Measurements from ENCODE around the gene FEM1C. TPM values are rescaled to one million over a fixed set of nuclear protein-coding genes. Genes with fewer than 3 reads are reported as not detected.
A peak's percentile ranks its signal among the peaks of the same experiment; 100 is the strongest.

FEM1C gene
- total RNA-seq, 1 donor = 17.4 TPM

DNA sequence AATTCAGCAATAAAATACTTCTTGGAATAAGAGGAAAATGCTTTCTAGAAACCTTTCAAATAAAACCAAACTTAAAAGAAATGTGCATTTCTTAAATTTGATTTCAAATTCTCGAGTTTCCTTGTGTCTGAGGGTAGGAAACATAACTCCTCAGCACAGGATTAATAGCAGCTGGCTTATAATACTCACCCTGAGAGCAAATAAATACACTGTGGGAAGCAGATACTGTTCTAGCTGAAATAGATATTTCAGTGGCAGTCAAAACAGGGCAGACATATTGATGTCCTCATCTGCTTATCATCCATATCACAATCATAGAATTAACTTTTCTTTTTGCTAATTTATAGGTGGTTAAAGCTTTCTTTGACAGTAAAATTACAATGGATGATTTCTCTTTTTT, 24.1 kb upstream of the FEM1C start:
- no peaks in the 10 kb centered on the region for H4K20me1 ChIP-seq (ENCODE audit: insufficient read depth, low read length)
- no peaks in the 10 kb centered on the region for H3K27me3 ChIP-seq (ENCODE audit: insufficient read depth, low read length)
- no peak overlapping the region for H2AFZ ChIP-seq (ENCODE audit: low read length)
- no peak for DNase-seq (ENCODE audit: insufficient read length, low spot score, missing footprints)
- H3K4me1 ChIP-seq (ENCODE audit: insufficient read depth, low read length) = peaks cover 5% of the 10 kb centered on the region
- no peak overlapping the region for H3K27ac ChIP-seq (ENCODE audit: low read depth, low read length)
- H3K36me3 ChIP-seq (ENCODE audit: insufficient read depth, low read length) = no peaks in the 10 kb centered on the region
- TF ChIP-seq CTCF (IDR thresholded peaks at IDR 0.05; ENCODE audit: extremely low read depth, low read depth, low read length) = no peak
- H3K9me3 ChIP-seq (ENCODE audit: low read depth, low read length) = no peaks in the 10 kb centered on the region
- H3K4me2 ChIP-seq (ENCODE audit: insufficient read depth, low read length) = no peak overlapping the region
- no peak overlapping the region for H3K4me3 ChIP-seq (ENCODE audit: insufficient read depth, low read length)
- no peaks in the 10 kb centered on the region for H3K79me2 ChIP-seq (ENCODE audit: insufficient read depth, low read length)

DNA sequence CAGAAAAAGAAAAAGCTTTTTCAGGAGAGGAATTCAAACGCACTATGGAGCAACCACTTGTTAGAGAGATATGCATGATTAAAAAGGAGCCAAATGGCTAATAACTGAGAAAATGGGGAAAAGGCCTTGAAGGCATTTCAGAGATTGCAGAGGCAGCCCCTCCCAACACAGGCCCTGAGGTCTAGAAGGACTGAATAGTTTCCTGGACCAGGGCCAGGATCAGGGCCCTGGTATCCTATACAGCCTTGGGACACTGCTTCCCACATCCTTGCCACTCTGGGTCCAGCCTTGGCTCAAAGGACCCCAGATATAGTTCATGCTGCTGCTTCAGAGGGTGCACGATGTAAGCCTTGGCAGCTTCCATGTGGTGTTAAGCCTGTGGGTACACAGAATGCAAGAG, 20.7 kb upstream of the FEM1C start:
- H3K27me3 ChIP-seq (ENCODE audit: insufficient read depth, low read length) = no peaks in the 10 kb centered on the region
- no peak for DNase-seq (ENCODE audit: insufficient read length, low spot score, missing footprints)
- no peak overlapping the region for H2AFZ ChIP-seq (ENCODE audit: low read length)
- H3K79me2 ChIP-seq (ENCODE audit: insufficient read depth, low read length) = no peaks in the 10 kb centered on the region
- H3K4me1 ChIP-seq (ENCODE audit: insufficient read depth, low read length) = no peaks in the 10 kb centered on the region
- H3K36me3 ChIP-seq (ENCODE audit: insufficient read depth, low read length) = no peaks in the 10 kb centered on the region
- H3K4me2 ChIP-seq (ENCODE audit: insufficient read depth, low read length) = no peak overlapping the region
- no peaks in the 10 kb centered on the region for H4K20me1 ChIP-seq (ENCODE audit: insufficient read depth, low read length)
- H3K27ac ChIP-seq (ENCODE audit: low read depth, low read length) = no peak overlapping the region
- H3K9me3 ChIP-seq (ENCODE audit: low read depth, low read length) = no peaks in the 10 kb centered on the region
- TF ChIP-seq CTCF (IDR thresholded peaks at IDR 0.05; ENCODE audit: extremely low read depth, low read depth, low read length) = no peak
- no peak overlapping the region for H3K4me3 ChIP-seq (ENCODE audit: insufficient read depth, low read length)

GRCh38 chr5:115561176-115561575, 16.6 kb upstream of the FEM1C start:
- Histone ChIP-seq H3K9me3 (ENCODE audit: low read depth, low read length) (no peaks in the 10 kb centered on the region), H3K4me2 (ENCODE audit: insufficient read depth, low read length) (no peak overlapping the region), H3K4me1 (ENCODE audit: insufficient read depth, low read length) (peaks cover 12% of the 10 kb centered on the region), H3K4me3 (ENCODE audit: insufficient read depth, low read length) (no peak overlapping the region), H3K27me3 (ENCODE audit: insufficient read depth, low read length) (no peaks in the 10 kb centered on the region), H3K27ac (ENCODE audit: low read depth, low read length) (no peak overlapping the region), H3K36me3 (ENCODE audit: insufficient read depth, low read length) (no peaks in the 10 kb centered on the region), H3K79me2 (ENCODE audit: insufficient read depth, low read length) (no peaks in the 10 kb centered on the region), H4K20me1 (ENCODE audit: insufficient read depth, low read length) (no peaks in the 10 kb centered on the region), H2AFZ (ENCODE audit: low read length) (no peak overlapping the region)
- TF ChIP-seq CTCF (IDR thresholded peaks at IDR 0.05; ENCODE audit: extremely low read depth, low read depth, low read length) = no peak
- no peak for DNase-seq (ENCODE audit: insufficient read length, low spot score, missing footprints)

GRCh38 chr5:115559524-115559923, 14.9 kb upstream of the FEM1C start:
- no peak overlapping the region for H3K4me3 ChIP-seq (ENCODE audit: insufficient read depth, low read length)
- H3K36me3 ChIP-seq (ENCODE audit: insufficient read depth, low read length) = no peaks in the 10 kb centered on the region
- no peak overlapping the region for H2AFZ ChIP-seq (ENCODE audit: low read length)
- H3K27ac ChIP-seq (ENCODE audit: low read depth, low read length) = peak overlapping the region; percentile 59
- no peaks in the 10 kb centered on the region for H4K20me1 ChIP-seq (ENCODE audit: insufficient read depth, low read length)
- H3K4me2 ChIP-seq (ENCODE audit: insufficient read depth, low read length) = no peak overlapping the region
- H3K79me2 ChIP-seq (ENCODE audit: insufficient read depth, low read length) = no peaks in the 10 kb centered on the region
- no peaks in the 10 kb centered on the region for H3K9me3 ChIP-seq (ENCODE audit: low read depth, low read length)
- H3K27me3 ChIP-seq (ENCODE audit: insufficient read depth, low read length) = no peaks in the 10 kb centered on the region
- no peak for TF ChIP-seq CTCF (IDR thresholded peaks at IDR 0.05; ENCODE audit: extremely low read depth, low read depth, low read length)
- H3K4me1 ChIP-seq (ENCODE audit: insufficient read depth, low read length) = peaks cover 12% of the 10 kb centered on the region
- DNase-seq (ENCODE audit: insufficient read length, low spot score, missing footprints) = no peak

Data from osteoblast (primary cell).